ENCODE results near the gene MYO1B. TPM values are rescaled to one million over a fixed set of nuclear protein-coding genes. Genes with fewer than 3 reads are reported as not detected.

Gene MYO1B
- total and polyA plus RNA-seq, 2 of the 8 experiments (the other 6 are each of a cell fraction or from before 2014, with no cell fraction given), result 15.5 to 61.2 TPM

GRCh38 chr2:191291471-191291870, 46.3 kb downstream of the MYO1B start:
- Histone ChIP-seq H2AK5ac (ENCODE audit: low read depth, low read length) (no peak overlapping the region), H2BK15ac (ENCODE audit: low read length) (no peak overlapping the region), H2BK5ac (ENCODE audit: low read depth, low read length) (no peak overlapping the region), H3K27ac (ENCODE audit: low read depth, low read length) (no peak overlapping the region), H3K4ac (replicated peaks; ENCODE audit: insufficient read length, low read depth, low read length) (no peak overlapping the region), H3K4me2 (ENCODE audit: insufficient read depth in 1 of 2, low read depth in 2 of 2, low read length in 2 of 2) (no peak overlapping the region), H2BK120ac (replicated peaks; ENCODE audit: low read depth, low read length) (no peak overlapping the region), H4K20me1 (replicated peaks in 1 of 2; ENCODE audit: control insufficient read depth in 1 of 2, insufficient read depth in 2 of 2, low read length in 2 of 2) (peaks cover 2 to 4% of the 10 kb centered on the region in 2 experiments), H3K27me3 (replicated peaks in 1 of 4; ENCODE audit: control insufficient read depth in 3 of 4, extremely low read depth in 1 of 4, insufficient read depth in 3 of 4, low read length in 3 of 4) (no peaks in the 10 kb centered on the region), H3K36me3 (ENCODE audit: control insufficient read depth in 2 of 4, insufficient read depth in 4 of 4, low read length in 3 of 4) (no peaks in the 10 kb centered on the region; a peak in 1 of 8 replicates), H4K5ac (ENCODE audit: insufficient read length, low read depth, low read length) (no peak overlapping the region), H2AFZ (ENCODE audit: low read length) (no peak overlapping the region), H3K79me2 (ENCODE audit: control insufficient read depth in 1 of 2, insufficient read depth in 2 of 2, low read length in 2 of 2) (peaks cover 0 to 80% of the 10 kb centered on the region in 2 experiments; a peak in 2 of 4 replicates), H3K4me1 (replicated peaks in 1 of 4; ENCODE audit: control insufficient read depth in 3 of 4, insufficient read depth in 4 of 4, low read length in 3 of 4) (peaks cover 0 to 3% (median 1%) of the 10 kb centered on the region in 4 experiments; a peak in 1 of 7 replicates), H3K18ac (ENCODE audit: extremely low read depth, low read length) (no peak overlapping the region), H3K23me2 (ENCODE audit: low read depth, low read length) (no peaks in the 10 kb centered on the region), H3K79me1 (ENCODE audit: low read depth, low read length) (no peaks in the 10 kb centered on the region), H3K23ac (ENCODE audit: insufficient read length) (no peak overlapping the region), H3K14ac (ENCODE audit: insufficient read length) (no peak overlapping the region), H3K9me3 (ENCODE audit: insufficient read depth in 2 of 2, low read depth in 1 of 2, low read length in 1 of 2) (no peaks in the 10 kb centered on the region), H4K91ac (replicated peaks; ENCODE audit: insufficient read length, low read length) (no peak overlapping the region), H3K9ac (replicated peaks in 1 of 4; ENCODE audit: extremely low read depth in 1 of 4, low read depth in 3 of 4, low read length in 3 of 4) (no peak overlapping the region), H3K56ac (replicated peaks; ENCODE audit: insufficient read length, low read depth, low read length) (no peak overlapping the region), H2BK12ac (ENCODE audit: low read depth, low read length) (no peak overlapping the region), H3K4me3 (ENCODE audit: extremely low read depth in 1 of 4, insufficient read depth in 2 of 4, low read depth in 3 of 4, low read length in 4 of 4) (no peak overlapping the region), H4K8ac (ENCODE audit: extremely low read depth, insufficient read depth, low read length) (no peak overlapping the region), H2BK20ac (ENCODE audit: low read length) (no peak overlapping the region)
- FAIRE-seq (no peak), DNase-seq (ENCODE audit: low read depth in 1 of 2, low spot score in 2 of 2) (no peak)
- CTCF ChIA-PET (ENCODE audit: partially characterized antibody), result interaction anchor here (0.5 kb wide), 1 partner anchor 124 kb away, joined by 3 read pairs; no protein-coding TSS in a partner anchor
- 83% methylated on average over 2 of the region's 2 CpGs; no CpG with 5 or more reads in 1 of the 2 experiments for WGBS, 2 experiments (ENCODE audit: extremely low coverage in 1 of 2, insufficient coverage in 1 of 2, insufficient read length in 1 of 2, insufficient replicate concordance in 2 of 2, low coverage in 1 of 2, low lambda C conversion rate in 2 of 2, missing lambda C conversion rate in 1 of 2)
- no peak for TF ChIP-seq SIRT6 (IDR thresholded peaks at IDR 0.05; ENCODE audit: low read length)
- no peak for TF ChIP-seq PHF8 (conservative IDR thresholded peaks at IDR 0.05; ENCODE audit: low read depth, low read length)
- TF ChIP-seq POLR2A (IDR thresholded peaks at IDR 0.05; ENCODE audit: control extremely low read depth in 1 of 2, low read depth in 2 of 2, low read length in 2 of 2), result no peak
- no peak for TF ChIP-seq NRF1 (IDR thresholded peaks at IDR 0.05; ENCODE audit: low read depth, low read length)
- POLR2A ChIA-PET (ENCODE audit: partially characterized antibody), result no interaction called here

Measured in H1 (cell line).